Effector CD8-positive, alpha-beta T cell (primary cell): ENCODE measurements around the gene C16orf46.

Experiments
- DNase-seq: peaks from one replicate; lab custom pipeline; 2025; lab: John Stamatoyannopoulos, UW

The C16orf46 gene

GRCh38 chr16:81012974-81013373 is 64.1 kb downstream of the C16orf46 start:
- no peak for DNase-seq
